ENCODE results near the gene GALNT6. TPM values are rescaled to one million over a fixed set of nuclear protein-coding genes. Genes with fewer than 3 reads are reported as not detected.

Gene GALNT6
- total and polyA plus RNA-seq, 7 donors, result 0.10 to 2.1 (median 0.40) TPM

GRCh38 chr12:51392556-51393237, 1.5 kb upstream of the GALNT6 start:
- WGBS, 3 donors, result 60 to 67% (median 66%) methylated on average over 21 to 22 of the region's 22 CpGs
- Histone ChIP-seq H3K9me3 (no peaks in the 10 kb centered on the region), H3K4me1 (peaks cover 3% of the 10 kb centered on the region), H3K27ac (no peak overlapping the region), H3K27me3 (ENCODE audit: insufficient read depth in 3 of 3, low read length in 2 of 3) (peaks cover 0 to 37% (median 15%) of the 10 kb centered on the region in 3 donors), H3K4me3 (peak overlapping the region; percentile 73), H3K36me3 (ENCODE audit: insufficient read depth in 1 of 2, low read depth in 1 of 2) (no peaks in the 10 kb centered on the region)
- no peak for TF ChIP-seq CTCF (IDR thresholded peaks at IDR 0.05)
- DNase-seq (no peak), ATAC-seq (peak in 1 of 4 donors; percentile 39)
- intact Hi-C loops (cut with DNase I), result no loop called here

- no peak for DNase-seq
- intact Hi-C loops (cut with DNase I), result no loop called here
- ATAC-seq, result peak in 2 of 4 donors; percentile 13 to 28
- Histone ChIP-seq H3K4me1 (peaks cover 3% of the 10 kb centered on the region), H3K9me3 (no peaks in the 10 kb centered on the region), H3K36me3 (ENCODE audit: insufficient read depth in 1 of 2, low read depth in 1 of 2) (no peaks in the 10 kb centered on the region), H3K27ac (no peak overlapping the region), H3K27me3 (ENCODE audit: insufficient read depth in 3 of 3, low read length in 2 of 3) (peaks cover 0 to 35% (median 15%) of the 10 kb centered on the region in 3 donors), H3K4me3 (peak overlapping the region; percentile 73)
- no peak for TF ChIP-seq CTCF (IDR thresholded peaks at IDR 0.05)
- WGBS, 3 donors, result 25 to 28% (median 27%) methylated on average over 8 of the region's 8 CpGs
Observed at GRCh38 chr12:51390891-51391282, 319 bp downstream of the GALNT6 start.

- Histone ChIP-seq H3K4me1 (peaks cover 3% of the 10 kb centered on the region), H3K27ac (no peak overlapping the region), H3K36me3 (ENCODE audit: insufficient read depth in 1 of 2, low read depth in 1 of 2) (no peaks in the 10 kb centered on the region), H3K27me3 (ENCODE audit: insufficient read depth in 3 of 3, low read length in 2 of 3) (peaks cover 0 to 35% (median 15%) of the 10 kb centered on the region in 3 donors), H3K4me3 (no peak overlapping the region), H3K9me3 (no peaks in the 10 kb centered on the region)
- DNase-seq, result no peak
- 83 to 85% (median 84%) methylated on average over 6 of the region's 6 CpGs for WGBS, 3 donors
- no peak for TF ChIP-seq CTCF (IDR thresholded peaks at IDR 0.05)
- intact Hi-C loops (cut with DNase I), result no loop called here
- ATAC-seq, result no peak
Observed at GRCh38 chr12:51390457-51390856, 749 bp downstream of the GALNT6 start.

- DNase-seq (no peak), ATAC-seq (no peak)
- no peak overlapping the region for H3K27ac ChIP-seq
- intact Hi-C loops (cut with DNase I), result no loop called here
- TF ChIP-seq CTCF (IDR thresholded peaks at IDR 0.05), result no peak
- H3K36me3 ChIP-seq (ENCODE audit: insufficient read depth in 1 of 2, low read depth in 1 of 2), result no peaks in the 10 kb centered on the region
- peaks cover 0 to 35% (median 15%) of the 10 kb centered on the region in 3 donors for H3K27me3 ChIP-seq (ENCODE audit: insufficient read depth in 3 of 3, low read length in 2 of 3)
- no peak overlapping the region for H3K4me3 ChIP-seq
- no peaks in the 10 kb centered on the region for H3K9me3 ChIP-seq
- 77 to 86% (median 81%) methylated on average over 2 of the region's 2 CpGs for WGBS, 3 donors
- H3K4me1 ChIP-seq, result peaks cover 3% of the 10 kb centered on the region
Observed at GRCh38 chr12:51389302-51389999, 1.8 kb downstream of the GALNT6 start.
